GM12874 (cell line): ENCODE measurements around the gene SARS1.

Source experiments
- CTCF ChIP-seq: IDR thresholded peaks from 2 replicates; pipeline ENCODE4 v1.5.1; 2011; ENCODE audit warnings: low read depth, mild to moderate bottlenecking, control low read depth, low read length, moderate library complexity; ENCODE audit not compliant: insufficient read depth

SARS1 gene

GRCh38 chr1:109259674-109260557, 46.2 kb downstream of the SARS1 start:
- TF ChIP-seq CTCF = no peak

- no peak for TF ChIP-seq CTCF
Observed at GRCh38 chr1:109261006-109261405, 47.3 kb downstream of the SARS1 start.

GRCh38 chr1:109261578-109261977, 47.9 kb downstream of the SARS1 start:
- no peak for TF ChIP-seq CTCF

GRCh38 chr1:109262231-109263055, 48.7 kb downstream of the SARS1 start:
- no peak for TF ChIP-seq CTCF

GRCh38 chr1:109263234-109263596, 49.5 kb downstream of the SARS1 start:
- no peak for TF ChIP-seq CTCF

GRCh38 chr1:109263597-109264378, 50.1 kb downstream of the SARS1 start:
- peak; percentile 99 for TF ChIP-seq CTCF

GRCh38 chr1:109264379-109264755, 50.6 kb downstream of the SARS1 start:
- no peak for TF ChIP-seq CTCF
